ENCODE results near the gene PRORP.

GRCh38 chr14:35147711-35148110, 25.4 kb downstream of the PRORP start:
- TF ChIP-seq ZNF274 (IDR thresholded peaks at IDR 0.05; ENCODE audit: low read depth, low read length) = no peak
- TF ChIP-seq YY1 (IDR thresholded peaks at IDR 0.05; ENCODE audit: insufficient read depth, insufficient read length) = no peak
- TF ChIP-seq SUZ12 (IDR thresholded peaks at IDR 0.05; ENCODE audit: extremely low read depth, insufficient read depth, insufficient read length) = no peak
